Testis (tissue), 2 donors: Measurements from ENCODE around the gene ZIC2.

ENCODE experiments used
- CTCF ChIP-seq, 3 experiments: fragments of 450-650 bp in 2 of 3; fragments of 200-600 bp in 1 of 3; sonication (generic) in 1 of 3; IDR thresholded peaks; one replicate each; pipeline ENCODE4 v1.5.1; 2016 to 2019; ENCODE audit warnings: antibody characterized with exemption in 3 of 3, mild to moderate bottlenecking in 2 of 3, moderate library complexity in 1 of 3
- POLR2A ChIP-seq: fragments of 450-650 bp; IDR thresholded peaks from one replicate; pipeline ENCODE4 v1.6.1; 2017; ENCODE audit warnings: antibody characterized with exemption, mild to moderate bottlenecking, moderate library complexity

DNA sequence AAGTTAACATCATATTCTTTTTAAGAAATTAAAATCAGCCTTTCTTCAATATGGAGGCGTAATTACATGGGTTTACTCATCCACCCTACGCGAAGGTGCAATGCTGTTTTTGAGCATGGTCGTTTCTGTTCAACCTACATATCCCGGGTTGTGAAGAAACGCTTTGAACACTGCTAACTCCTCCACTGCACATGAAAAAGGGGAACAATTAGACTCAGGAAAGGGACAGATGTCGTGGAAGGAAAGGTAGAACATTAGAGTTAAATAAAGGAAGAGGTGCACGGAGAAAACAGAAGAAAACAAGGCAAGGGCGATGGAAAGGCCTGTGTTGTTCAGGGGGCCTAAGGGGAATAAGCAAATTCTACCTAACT is 14.1 kb upstream of the ZIC2 start:
- no peak for TF ChIP-seq CTCF (IDR thresholded peaks at IDR 0.05)
- no peak for TF ChIP-seq POLR2A
